CD14-positive monocyte (primary cell): ENCODE results near the gene SULT1C3. TPM values are rescaled to one million over a fixed set of nuclear protein-coding genes. Genes with fewer than 3 reads are reported as not detected.

Experiments
- DNase-seq, 3 donors: peaks; one replicate each; pipeline ENCODE4 v3.0.0-alpha.2; 2011 to 2022
- H2AFZ ChIP-seq: 2 replicates; pipeline ENCODE4 v1.6.0; 2012; ENCODE audit warnings: mild to moderate bottlenecking, low read depth, low read length, inconsistent platforms; ENCODE audit not compliant: insufficient read depth, poor library complexity, severe bottlenecking
- H3K27ac ChIP-seq, 2 donors: 1 replicate in 1 of 2; 2 replicates in 1 of 2; pipeline ENCODE4 v1.5.1; 2012 to 2013; ENCODE audit warnings: low read length in 2 of 2, control low read depth in 1 of 2, inconsistent platforms in 1 of 2, low read depth in 1 of 2, mild to moderate bottlenecking in 1 of 2
- H3K27me3 ChIP-seq, 2 donors: one replicate each; pipeline versions ENCODE4 v1.6.0 to v1.6.1; 2011 to 2013; ENCODE audit warnings: low read length in 2 of 2; ENCODE audit not compliant: control insufficient read depth in 2 of 2, insufficient read depth in 2 of 2
- H3K36me3 ChIP-seq, 2 donors: replicated peaks in 1 of 2; 1 replicate in 1 of 2; 2 replicates in 1 of 2; pipeline versions ENCODE4 v1.5.1 to v1.6.1; 2012 to 2013; ENCODE audit warnings: low read length in 2 of 2, control low read depth in 1 of 2, inconsistent platforms in 1 of 2, mild to moderate bottlenecking in 1 of 2; ENCODE audit not compliant: insufficient read depth in 2 of 2, control insufficient read depth in 1 of 2
- H3K4me1 ChIP-seq, 2 donors: 1 replicate in 1 of 2; 2 replicates in 1 of 2; pipeline versions ENCODE4 v1.5.1 to v1.6.1; 2012 to 2013; ENCODE audit warnings: low read length in 2 of 2, control low read depth in 1 of 2, inconsistent platforms in 1 of 2, mild to moderate bottlenecking in 1 of 2, moderate library complexity in 1 of 2; ENCODE audit not compliant: insufficient read depth in 2 of 2, control insufficient read depth in 1 of 2
- H3K4me2 ChIP-seq: replicated peaks from 2 replicates; pipeline ENCODE3; 2012; ENCODE audit warnings: low read length, moderate library complexity, mild to moderate bottlenecking; ENCODE audit not compliant: poor library complexity, severe bottlenecking; ENCODE audit errors: extremely low read depth
- H3K4me3 ChIP-seq, 3 experiments: fragments of 200-600 bp in 1 of 3; sonication (generic) in 1 of 3; replicated peaks in 1 of 3; 1 replicate in 2 of 3; 2 replicates in 1 of 3; pipeline ENCODE4 v1.5.1; 2011 to 2013; ENCODE audit warnings: low read length in 3 of 3, mild to moderate bottlenecking in 3 of 3, control low read depth in 2 of 3, low read depth in 2 of 3, inconsistent platforms in 1 of 3, moderate library complexity in 1 of 3
- H3K79me2 ChIP-seq: 2 replicates; pipeline ENCODE4 v1.6.0; 2012; ENCODE audit warnings: mild to moderate bottlenecking, control low read depth, inconsistent platforms, low read length, moderate library complexity; ENCODE audit not compliant: insufficient read depth
- H3K9ac ChIP-seq: 2 replicates; pipeline ENCODE4 v1.6.0; 2017; ENCODE audit warnings: low read length, mild to moderate bottlenecking; ENCODE audit not compliant: insufficient read depth, poor library complexity, severe bottlenecking
- H3K9me3 ChIP-seq, 2 donors: replicated peaks in 1 of 2; 1 replicate in 1 of 2; 2 replicates in 1 of 2; pipeline versions ENCODE4 v1.5.1 to v1.6.1; 2012 to 2013; ENCODE audit warnings: low read length in 2 of 2, control low read depth in 1 of 2; ENCODE audit not compliant: control insufficient read depth in 1 of 2, insufficient read depth in 1 of 2
- H4K20me1 ChIP-seq: 2 replicates; pipeline ENCODE4 v1.6.0; 2012; ENCODE audit warnings: mild to moderate bottlenecking, low read length, control low read depth, moderate library complexity; ENCODE audit not compliant: insufficient read depth
- H3K27ac Mint-ChIP-seq, 7 donors: one replicate each; pipeline ENCODE4 v1.8.0; 2020; ENCODE audit warnings: mild to moderate bottlenecking in 7 of 7, mixed read lengths in 7 of 7, moderate library complexity in 6 of 7, inconsistent platforms in 2 of 7
- H3K27me3 Mint-ChIP-seq, 3 donors: one replicate each; pipeline ENCODE4 v1.8.0; 2021 to 2022; ENCODE audit warnings: low read depth in 3 of 3, mild to moderate bottlenecking in 3 of 3, mixed read lengths in 3 of 3, moderate library complexity in 3 of 3, inconsistent platforms in 1 of 3
- H3K36me3 Mint-ChIP-seq, 2 donors: one replicate each; pipeline ENCODE4 v1.8.0; 2020; ENCODE audit warnings: mixed read lengths in 2 of 2, inconsistent platforms in 1 of 2, mild to moderate bottlenecking in 1 of 2
- H3K4me1 Mint-ChIP-seq: one replicate; pipeline ENCODE4 v1.8.0; 2020; ENCODE audit warnings: mild to moderate bottlenecking, mixed read lengths
- H3K4me3 Mint-ChIP-seq, 2 donors: one replicate each; pipeline ENCODE4 v1.8.0; 2020; ENCODE audit warnings: mild to moderate bottlenecking in 2 of 2, mixed read lengths in 2 of 2, moderate library complexity in 1 of 2
- H3K9me3 Mint-ChIP-seq, 7 donors: one replicate each; pipeline ENCODE4 v1.8.0; 2020 to 2022; ENCODE audit warnings: mixed read lengths in 7 of 7, mild to moderate bottlenecking in 6 of 7, moderate library complexity in 6 of 7, inconsistent platforms in 2 of 7
- WGBS: methylation state at CpG from one replicate; pipeline ENCODE4 v1.1.5; 2013; ENCODE audit warnings: missing lambda C conversion rate; ENCODE audit not compliant: insufficient coverage; 5-methylcytosine and 5-hydroxymethylcytosine counted together
- intact Hi-C, 2 donors: fragments of 100-400 bp; cut with micrococcal nuclease; formaldehyde crosslinking; loops; one replicate each; pipeline versions ENCODE4 v1.15.0 to v1.15.1; 2023
- polyA plus RNA-seq, 3 donors: library from polyadenylated mRNA; depleted of rRNA in 1 of 3; unstranded in 2 of 3; stranded (reverse) in 1 of 3; fragments of 300-500 nt in 2 of 3; fragments of >200 nt in 1 of 3; fragmentation: Illumina TruSeq in 2 of 3; gene quantifications; 1 replicate in 2 of 3; 2 replicates in 1 of 3; pipeline ENCODE4 v1.2.3, GENCODE V29; 2012 to 2021
- TF ChIP-seq, protein P1 (sequence below): fragments of 200-600 bp; IDR thresholded peaks from one replicate; pipeline ENCODE4 v1.8.0; 2022; ENCODE audit warnings: antibody characterized with exemption, mild to moderate bottlenecking

Gene SULT1C3
- polyA plus RNA-seq, 3 donors, result not detected

DNA sequence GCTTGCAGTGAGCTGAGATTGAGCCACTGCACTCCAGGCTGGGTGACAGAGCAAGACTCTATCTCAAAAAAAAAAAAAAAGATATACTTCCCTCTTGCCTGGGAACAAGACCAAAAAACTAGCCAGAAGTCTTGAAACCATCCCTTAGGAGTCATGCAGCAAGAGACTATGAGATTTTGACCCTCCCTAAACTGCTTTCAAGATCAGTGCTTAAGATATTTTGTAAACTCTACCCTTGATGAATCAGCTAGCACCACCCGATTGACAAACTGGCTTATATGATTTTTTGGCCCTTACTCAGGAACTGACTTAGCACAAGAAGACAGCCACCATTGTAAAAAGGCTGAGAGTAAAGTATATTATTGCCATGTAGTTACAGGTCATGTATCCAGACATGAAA is 3.8 kb downstream of the SULT1C3 start:
- no peak overlapping the region for H3K9ac ChIP-seq
- no peaks in the 10 kb centered on the region for H4K20me1 ChIP-seq
- H3K27me3 ChIP-seq, result no peaks in the 10 kb centered on the region
- H3K9me3 ChIP-seq, result peaks cover 0 to 3% of the 10 kb centered on the region in 2 donors
- no peaks in the 10 kb centered on the region for H3K36me3 Mint-ChIP-seq
- H2AFZ ChIP-seq, result no peak overlapping the region
- WGBS, result no CpG with 5 or more reads among the region's 1 CpG
- no peak overlapping the region for H3K4me3 Mint-ChIP-seq
- H3K27ac ChIP-seq, result no peak overlapping the region
- no peak for DNase-seq
- H3K4me1 Mint-ChIP-seq, result no peaks in the 10 kb centered on the region
- no peak overlapping the region for H3K4me3 ChIP-seq
- H3K27me3 Mint-ChIP-seq, result peaks cover 0 to 2% (median 0%) of the 10 kb centered on the region in 3 donors
- H3K36me3 ChIP-seq, result no peaks in the 10 kb centered on the region
- no peaks in the 10 kb centered on the region for H3K4me1 ChIP-seq
- H3K79me2 ChIP-seq, result no peaks in the 10 kb centered on the region
- no peak overlapping the region for H3K4me2 ChIP-seq
- TF ChIP-seq, protein P1, sequence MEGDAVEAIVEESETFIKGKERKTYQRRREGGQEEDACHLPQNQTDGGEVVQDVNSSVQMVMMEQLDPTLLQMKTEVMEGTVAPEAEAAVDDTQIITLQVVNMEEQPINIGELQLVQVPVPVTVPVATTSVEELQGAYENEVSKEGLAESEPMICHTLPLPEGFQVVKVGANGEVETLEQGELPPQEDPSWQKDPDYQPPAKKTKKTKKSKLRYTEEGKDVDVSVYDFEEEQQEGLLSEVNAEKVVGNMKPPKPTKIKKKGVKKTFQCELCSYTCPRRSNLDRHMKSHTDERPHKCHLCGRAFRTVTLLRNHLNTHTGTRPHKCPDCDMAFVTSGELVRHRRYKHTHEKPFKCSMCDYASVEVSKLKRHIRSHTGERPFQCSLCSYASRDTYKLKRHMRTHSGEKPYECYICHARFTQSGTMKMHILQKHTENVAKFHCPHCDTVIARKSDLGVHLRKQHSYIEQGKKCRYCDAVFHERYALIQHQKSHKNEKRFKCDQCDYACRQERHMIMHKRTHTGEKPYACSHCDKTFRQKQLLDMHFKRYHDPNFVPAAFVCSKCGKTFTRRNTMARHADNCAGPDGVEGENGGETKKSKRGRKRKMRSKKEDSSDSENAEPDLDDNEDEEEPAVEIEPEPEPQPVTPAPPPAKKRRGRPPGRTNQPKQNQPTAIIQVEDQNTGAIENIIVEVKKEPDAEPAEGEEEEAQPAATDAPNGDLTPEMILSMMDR, result no peak
- intact Hi-C loops, result no loop called here
- no peak overlapping the region for H3K27ac Mint-ChIP-seq
- peaks cover 0 to 10% (median 3%) of the 10 kb centered on the region in 7 donors for H3K9me3 Mint-ChIP-seq

DNA sequence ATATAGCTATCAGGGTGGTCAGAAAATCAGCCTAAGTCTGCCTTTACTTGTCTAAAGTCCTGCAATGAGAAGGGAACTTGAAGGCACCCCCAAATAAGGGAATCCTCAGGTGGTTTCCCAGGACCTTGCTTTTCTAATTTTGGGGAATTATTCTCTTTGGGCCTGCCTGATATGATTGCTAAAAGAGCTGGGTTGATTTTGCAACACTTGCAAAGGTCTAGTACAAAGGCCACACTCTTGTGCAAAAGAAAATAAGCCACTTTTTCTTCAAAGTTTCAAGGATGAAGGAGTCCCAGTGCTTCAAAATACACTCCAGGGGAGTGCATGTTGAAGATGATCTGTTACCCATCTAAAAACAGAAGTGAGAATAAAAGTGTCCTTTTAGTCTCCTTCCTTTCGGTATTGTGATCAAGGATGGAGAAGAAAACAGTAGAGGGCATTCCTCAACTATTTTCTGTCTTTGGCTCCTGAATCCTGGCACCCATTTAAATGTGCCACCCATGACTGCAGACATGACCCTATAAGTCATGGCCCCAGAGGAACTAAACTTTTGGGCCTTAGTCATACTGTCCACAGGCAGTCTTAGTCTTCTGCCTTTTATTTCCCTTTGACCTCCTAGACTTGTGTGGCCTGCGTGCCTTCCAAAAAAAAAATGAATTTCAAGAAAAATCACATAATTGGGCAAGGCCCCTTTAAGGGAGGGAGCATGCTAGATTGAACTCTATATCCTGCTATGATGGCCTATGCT is 5.1 kb downstream of the SULT1C3 start:
- intact Hi-C loops, result no loop called here
- Histone ChIP-seq H4K20me1 (no peaks in the 10 kb centered on the region), H3K9ac (no peak overlapping the region), H3K27me3 (no peaks in the 10 kb centered on the region), H3K79me2 (no peaks in the 10 kb centered on the region), H3K4me3 (no peak overlapping the region), H3K27ac (no peak overlapping the region), H3K4me1 (no peaks in the 10 kb centered on the region), H2AFZ (no peak overlapping the region), H3K36me3 (no peaks in the 10 kb centered on the region), H3K9me3 (peaks cover 0 to under 1% of the 10 kb centered on the region in 2 donors), H3K4me2 (no peak overlapping the region)
- Mint-ChIP-seq H3K36me3 (no peaks in the 10 kb centered on the region), H3K27ac (peak overlapping the region in 1 of 7 donors; percentile 11), H3K9me3 (peaks cover 0 to 10% (median 3%) of the 10 kb centered on the region in 7 donors), H3K4me3 (no peak overlapping the region), H3K4me1 (no peaks in the 10 kb centered on the region), H3K27me3 (no peaks in the 10 kb centered on the region)
- TF ChIP-seq, protein P1, result no peak
- no CpG with 5 or more reads among the region's 2 CpGs for WGBS
- no peak for DNase-seq
